ENCODE results near the gene KCNMA1. TPM values are rescaled to one million over a fixed set of nuclear protein-coding genes. Genes with fewer than 3 reads are reported as not detected.

The KCNMA1 gene
- polyA plus RNA-seq, 1 donor from 2014 or later = 60.8 TPM

DNA sequence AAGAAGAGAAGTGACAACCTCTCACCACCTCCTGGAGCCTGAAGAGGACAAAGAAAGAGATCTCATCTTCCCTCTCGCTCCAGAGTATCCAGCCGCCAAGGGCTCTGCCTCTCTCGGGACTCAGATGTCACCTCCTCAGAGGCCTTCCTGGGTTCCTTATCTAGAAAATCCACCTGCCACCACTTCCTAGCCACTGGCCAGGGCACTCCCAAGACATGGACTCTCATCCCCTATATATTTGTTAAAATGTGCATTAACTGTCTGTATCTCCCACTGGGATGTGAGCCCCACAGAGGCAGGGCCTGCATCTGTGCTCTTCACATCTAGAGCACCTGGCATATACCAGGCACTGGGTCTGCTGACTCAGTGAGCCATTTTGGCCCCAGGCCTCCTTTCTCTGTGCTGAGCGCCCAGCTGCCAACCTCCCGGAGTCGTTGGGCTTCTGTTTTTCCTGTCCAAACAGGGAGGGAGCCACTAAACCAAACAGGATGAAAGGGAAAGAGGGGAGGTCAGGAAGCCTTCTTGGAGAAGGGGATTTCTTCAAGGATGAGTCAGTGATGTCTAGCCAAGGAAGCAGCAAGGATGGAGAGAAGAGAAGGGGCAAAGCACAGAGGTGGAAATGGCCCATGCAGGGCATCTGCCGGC is 58.9 kb downstream of the KCNMA1 start:
- Histone ChIP-seq H3K9ac (ENCODE audit: low read length) (no peak overlapping the region), H4K20me1 (ENCODE audit: insufficient read depth) (no peaks in the 10 kb centered on the region), H3K79me2 (replicated peaks; ENCODE audit: insufficient read depth, low read length) (no peaks in the 10 kb centered on the region), H2AFZ (ENCODE audit: low read depth, low read length) (no peak overlapping the region), H3K27ac (ENCODE audit: low read length) (no peak overlapping the region), H3K36me3 (ENCODE audit: insufficient read depth, low read length) (no peaks in the 10 kb centered on the region), H3K9me3 (ENCODE audit: low read length) (no peaks in the 10 kb centered on the region), H3K27me3 (ENCODE audit: insufficient read depth, low read depth, low read length) (no peaks in the 10 kb centered on the region), H3F3A (ENCODE audit: insufficient read depth, low read length, poor library complexity, severe bottlenecking) (no peaks in the 10 kb centered on the region), H3K9me2 (ENCODE audit: insufficient read depth, low read length) (no peaks in the 10 kb centered on the region), H3K4me2 (ENCODE audit: low read length) (no peak overlapping the region), H3K4me3 (ENCODE audit: low read length) (no peak overlapping the region)
- TF ChIP-seq, protein P1, sequence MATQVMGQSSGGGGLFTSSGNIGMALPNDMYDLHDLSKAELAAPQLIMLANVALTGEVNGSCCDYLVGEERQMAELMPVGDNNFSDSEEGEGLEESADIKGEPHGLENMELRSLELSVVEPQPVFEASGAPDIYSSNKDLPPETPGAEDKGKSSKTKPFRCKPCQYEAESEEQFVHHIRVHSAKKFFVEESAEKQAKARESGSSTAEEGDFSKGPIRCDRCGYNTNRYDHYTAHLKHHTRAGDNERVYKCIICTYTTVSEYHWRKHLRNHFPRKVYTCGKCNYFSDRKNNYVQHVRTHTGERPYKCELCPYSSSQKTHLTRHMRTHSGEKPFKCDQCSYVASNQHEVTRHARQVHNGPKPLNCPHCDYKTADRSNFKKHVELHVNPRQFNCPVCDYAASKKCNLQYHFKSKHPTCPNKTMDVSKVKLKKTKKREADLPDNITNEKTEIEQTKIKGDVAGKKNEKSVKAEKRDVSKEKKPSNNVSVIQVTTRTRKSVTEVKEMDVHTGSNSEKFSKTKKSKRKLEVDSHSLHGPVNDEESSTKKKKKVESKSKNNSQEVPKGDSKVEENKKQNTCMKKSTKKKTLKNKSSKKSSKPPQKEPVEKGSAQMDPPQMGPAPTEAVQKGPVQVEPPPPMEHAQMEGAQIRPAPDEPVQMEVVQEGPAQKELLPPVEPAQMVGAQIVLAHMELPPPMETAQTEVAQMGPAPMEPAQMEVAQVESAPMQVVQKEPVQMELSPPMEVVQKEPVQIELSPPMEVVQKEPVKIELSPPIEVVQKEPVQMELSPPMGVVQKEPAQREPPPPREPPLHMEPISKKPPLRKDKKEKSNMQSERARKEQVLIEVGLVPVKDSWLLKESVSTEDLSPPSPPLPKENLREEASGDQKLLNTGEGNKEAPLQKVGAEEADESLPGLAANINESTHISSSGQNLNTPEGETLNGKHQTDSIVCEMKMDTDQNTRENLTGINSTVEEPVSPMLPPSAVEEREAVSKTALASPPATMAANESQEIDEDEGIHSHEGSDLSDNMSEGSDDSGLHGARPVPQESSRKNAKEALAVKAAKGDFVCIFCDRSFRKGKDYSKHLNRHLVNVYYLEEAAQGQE (IDR thresholded peaks at IDR 0.05; ENCODE audit: borderline replicate concordance) = no peak
- TF ChIP-seq EZH2 (IDR thresholded peaks at IDR 0.05; ENCODE audit: borderline replicate concordance, insufficient read depth, low read length, poor library complexity, severe bottlenecking) = no peak
- no peak for TF ChIP-seq SMC3 (conservative IDR thresholded peaks at IDR 0.05; ENCODE audit: poor library complexity)
- TF ChIP-seq RAD21 (conservative IDR thresholded peaks at IDR 0.05) = no peak
- no peak for TF ChIP-seq CTCF (IDR thresholded peaks at IDR 0.05; ENCODE audit: poor library complexity, severe bottlenecking)
- no peak for TF ChIP-seq TAF1 (IDR thresholded peaks at IDR 0.05; ENCODE audit: low read depth)
- TF ChIP-seq EP300 (conservative IDR thresholded peaks at IDR 0.05; ENCODE audit: poor library complexity, severe bottlenecking) = no peak
- no peak for TF ChIP-seq MXI1 (conservative IDR thresholded peaks at IDR 0.05; ENCODE audit: poor library complexity, severe bottlenecking)

DNA sequence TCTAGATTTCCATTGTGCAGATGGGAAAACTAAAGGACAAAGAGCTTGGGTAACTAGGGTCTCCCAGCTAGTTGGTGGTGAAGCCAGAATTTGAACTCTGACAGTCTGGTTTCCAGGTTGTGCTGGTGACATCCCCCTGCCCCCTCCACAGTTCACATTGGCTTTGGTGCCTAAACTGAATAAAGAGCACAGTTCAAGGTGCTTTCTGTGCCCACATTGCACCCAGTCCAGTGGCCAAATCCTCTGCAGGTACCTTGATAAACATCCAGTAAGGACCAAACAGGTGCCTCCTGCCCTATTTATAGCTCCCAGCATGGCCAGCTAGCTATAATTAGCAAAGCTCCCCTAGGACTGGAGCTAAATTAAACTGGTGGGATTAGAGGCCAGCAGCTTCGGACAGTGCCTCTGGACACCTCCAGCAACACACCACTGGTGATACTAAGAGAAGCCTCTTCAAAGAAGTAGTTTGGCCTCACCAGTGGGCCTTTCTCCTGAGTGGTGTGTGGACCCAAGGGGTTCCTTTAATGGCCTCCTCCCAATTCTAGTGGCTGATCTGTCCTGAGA is 59.9 kb downstream of the KCNMA1 start:
- no peak overlapping the region for H3K9ac ChIP-seq (ENCODE audit: low read length)
- H3K27me3 ChIP-seq (ENCODE audit: insufficient read depth, low read depth, low read length) = no peaks in the 10 kb centered on the region
- no peak overlapping the region for H3K27ac ChIP-seq (ENCODE audit: low read length)
- H3K79me2 ChIP-seq (replicated peaks; ENCODE audit: insufficient read depth, low read length) = no peaks in the 10 kb centered on the region
- H3K36me3 ChIP-seq (ENCODE audit: insufficient read depth, low read length) = no peaks in the 10 kb centered on the region
- no peaks in the 10 kb centered on the region for H3K9me3 ChIP-seq (ENCODE audit: low read length)
- TF ChIP-seq CTCF (IDR thresholded peaks at IDR 0.05; ENCODE audit: poor library complexity, severe bottlenecking) (no peak), POLR2AphosphoS5 (IDR thresholded peaks at IDR 0.05) (no peak), EZH2 (IDR thresholded peaks at IDR 0.05; ENCODE audit: borderline replicate concordance, insufficient read depth, low read length, poor library complexity, severe bottlenecking) (no peak), RAD21 (conservative IDR thresholded peaks at IDR 0.05) (no peak)
- no peak overlapping the region for H3K4me2 ChIP-seq (ENCODE audit: low read length)
- H3K4me3 ChIP-seq (ENCODE audit: low read length) = no peak overlapping the region
- H2AFZ ChIP-seq (ENCODE audit: low read depth, low read length) = no peak overlapping the region
- no peaks in the 10 kb centered on the region for H4K20me1 ChIP-seq (ENCODE audit: insufficient read depth)
- no peaks in the 10 kb centered on the region for H3F3A ChIP-seq (ENCODE audit: insufficient read depth, low read length, poor library complexity, severe bottlenecking)
- no peaks in the 10 kb centered on the region for H3K9me2 ChIP-seq (ENCODE audit: insufficient read depth, low read length)

All from neural cell (in vitro differentiated cells).